ENCODE measurements around the gene NFASC.

DNA sequence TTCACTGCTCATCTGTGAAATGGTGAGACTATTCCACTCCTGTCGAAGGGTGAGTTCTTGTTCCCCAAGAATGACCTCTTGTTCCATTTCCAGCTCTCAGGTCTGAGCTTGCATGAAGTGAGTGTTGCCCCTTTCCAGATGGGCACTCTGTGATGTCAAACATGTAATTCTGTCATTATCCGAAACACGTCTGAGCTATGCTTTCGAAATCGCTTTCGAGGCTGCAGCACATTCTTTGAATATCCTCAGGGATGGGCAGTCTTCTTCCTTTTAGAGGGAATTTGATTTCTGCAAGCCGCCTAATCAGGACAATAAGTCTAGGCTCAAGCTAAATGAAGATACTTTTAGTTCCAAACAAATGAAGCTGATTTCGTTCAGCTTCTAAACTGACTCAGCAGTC lies 15.1 kb downstream of the NFASC start:
- TF ChIP-seq, protein P1, sequence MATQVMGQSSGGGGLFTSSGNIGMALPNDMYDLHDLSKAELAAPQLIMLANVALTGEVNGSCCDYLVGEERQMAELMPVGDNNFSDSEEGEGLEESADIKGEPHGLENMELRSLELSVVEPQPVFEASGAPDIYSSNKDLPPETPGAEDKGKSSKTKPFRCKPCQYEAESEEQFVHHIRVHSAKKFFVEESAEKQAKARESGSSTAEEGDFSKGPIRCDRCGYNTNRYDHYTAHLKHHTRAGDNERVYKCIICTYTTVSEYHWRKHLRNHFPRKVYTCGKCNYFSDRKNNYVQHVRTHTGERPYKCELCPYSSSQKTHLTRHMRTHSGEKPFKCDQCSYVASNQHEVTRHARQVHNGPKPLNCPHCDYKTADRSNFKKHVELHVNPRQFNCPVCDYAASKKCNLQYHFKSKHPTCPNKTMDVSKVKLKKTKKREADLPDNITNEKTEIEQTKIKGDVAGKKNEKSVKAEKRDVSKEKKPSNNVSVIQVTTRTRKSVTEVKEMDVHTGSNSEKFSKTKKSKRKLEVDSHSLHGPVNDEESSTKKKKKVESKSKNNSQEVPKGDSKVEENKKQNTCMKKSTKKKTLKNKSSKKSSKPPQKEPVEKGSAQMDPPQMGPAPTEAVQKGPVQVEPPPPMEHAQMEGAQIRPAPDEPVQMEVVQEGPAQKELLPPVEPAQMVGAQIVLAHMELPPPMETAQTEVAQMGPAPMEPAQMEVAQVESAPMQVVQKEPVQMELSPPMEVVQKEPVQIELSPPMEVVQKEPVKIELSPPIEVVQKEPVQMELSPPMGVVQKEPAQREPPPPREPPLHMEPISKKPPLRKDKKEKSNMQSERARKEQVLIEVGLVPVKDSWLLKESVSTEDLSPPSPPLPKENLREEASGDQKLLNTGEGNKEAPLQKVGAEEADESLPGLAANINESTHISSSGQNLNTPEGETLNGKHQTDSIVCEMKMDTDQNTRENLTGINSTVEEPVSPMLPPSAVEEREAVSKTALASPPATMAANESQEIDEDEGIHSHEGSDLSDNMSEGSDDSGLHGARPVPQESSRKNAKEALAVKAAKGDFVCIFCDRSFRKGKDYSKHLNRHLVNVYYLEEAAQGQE (IDR thresholded peaks at IDR 0.05; ENCODE audit: insufficient read depth in 1 of 2, low read depth in 2 of 2, low read length in 2 of 2): no peak
- TF ChIP-seq TAF1 (IDR thresholded peaks at IDR 0.05; ENCODE audit: borderline replicate concordance, insufficient read depth, low read length): no peak
